OCI-LY7 (cell line): ENCODE results near the gene SLC12A8. TPM values are rescaled to one million over a fixed set of nuclear protein-coding genes. Genes with fewer than 3 reads are reported as not detected.

Experiments used
- BruUV-seq: library from RNA; stranded (reverse); fragments of 400-500 nt; replicated peaks from 2 replicates; lab custom pipeline; 2021; lab: Mats Ljungman, UMichigan
- CTCF ChIA-PET: fragments of 300-600 bp; sonication (Branson Sonifier 250); formaldehyde crosslinking; loops from one replicate; lab custom pipeline; 2022; ENCODE audit warnings: antibody characterized with exemption; ENCODE audit not compliant: unreplicated experiment; lab: Charles Lee
- POLR2A ChIA-PET: fragments of 300-600 bp; sonication (Branson Sonifier 250); formaldehyde crosslinking; loops from one replicate; lab custom pipeline; 2022; ENCODE audit warnings: antibody characterized with exemption; lab: Charles Lee
- DNase-seq: peaks from one replicate; pipeline ENCODE4 v3.0.0-alpha.2; 2015; ENCODE audit warnings: low spot score
- H2AFZ ChIP-seq: fragments of 200-600 bp; sonication (generic), shearing (Covaris generic); 2 replicates; pipeline ENCODE4 v1.6.1; 2014; ENCODE audit warnings: mild to moderate bottlenecking, antibody characterized with exemption, low read length, moderate library complexity
- H3K27ac ChIP-seq: fragments of 200-600 bp; sonication (generic); 2 replicates; pipeline ENCODE4 v1.5.1; 2014; ENCODE audit warnings: mixed run types, low read depth, mild to moderate bottlenecking, moderate library complexity, low read length, inconsistent platforms; ENCODE audit not compliant: poor library complexity, severe bottlenecking
- H3K36me3 ChIP-seq: fragments of 200-600 bp; sonication (generic); 2 replicates; pipeline ENCODE4 v1.6.1; 2014; ENCODE audit warnings: mild to moderate bottlenecking, antibody characterized with exemption, low read length, moderate library complexity, mixed read lengths; ENCODE audit not compliant: insufficient read depth
- H3K4me1 ChIP-seq: fragments of 200-600 bp; sonication (generic); 2 replicates; pipeline ENCODE4 v1.5.1; 2014; ENCODE audit warnings: mild to moderate bottlenecking, low read length; ENCODE audit not compliant: insufficient read depth, poor library complexity, severe bottlenecking
- H3K4me2 ChIP-seq: fragments of 200-600 bp; sonication (generic); 2 replicates; pipeline ENCODE4 v1.6.1; 2014; ENCODE audit warnings: mild to moderate bottlenecking, low read length
- H3K4me3 ChIP-seq: fragments of 200-600 bp; sonication (generic); 2 replicates; pipeline ENCODE4 v1.5.1; 2014; ENCODE audit warnings: mild to moderate bottlenecking, low read depth, low read length; ENCODE audit not compliant: poor library complexity, severe bottlenecking
- H3K79me2 ChIP-seq: fragments of 200-600 bp; sonication (generic); 2 replicates; pipeline ENCODE4 v1.6.1; 2016; ENCODE audit warnings: low read depth, mild to moderate bottlenecking, low read length, moderate library complexity, mixed read lengths; ENCODE audit not compliant: insufficient read depth
- H3K9me2 ChIP-seq: fragments of 200-600 bp; sonication (generic); 2 replicates; pipeline ENCODE4 v1.6.1; 2016; ENCODE audit warnings: mild to moderate bottlenecking, low read length, mixed read lengths; ENCODE audit not compliant: insufficient read depth
- H3K9me3 ChIP-seq: fragments of 200-600 bp; sonication (generic); 2 replicates; pipeline ENCODE4 v1.6.1; 2014; ENCODE audit warnings: mild to moderate bottlenecking, mixed run types, low read length, mixed read lengths
- H4K20me1 ChIP-seq: fragments of 200-600 bp; sonication (generic); 2 replicates; pipeline ENCODE4 v1.6.1; 2014; ENCODE audit warnings: mild to moderate bottlenecking, antibody characterized with exemption, low read length, moderate library complexity, mixed read lengths; ENCODE audit not compliant: insufficient read depth
- CTCF ChIP-seq: fragments of 200-600 bp; sonication (generic); conservative IDR thresholded peaks from 2 replicates; pipeline ENCODE4 v1.5.1; 2014; ENCODE audit warnings: mild to moderate bottlenecking, antibody characterized with exemption, low read length, moderate library complexity, mixed read lengths
- EZH2phosphoT487 ChIP-seq: fragments of 200-600 bp; sonication (generic); IDR thresholded peaks from 2 replicates; pipeline ENCODE4 v1.6.1; 2018; ENCODE audit warnings: low read depth, borderline replicate concordance, mild to moderate bottlenecking, mixed run types, antibody characterized with exemption, low read length, moderate library complexity, mixed read lengths
- intact Hi-C: fragments of 100-400 bp; cut with micrococcal nuclease; formaldehyde crosslinking; loops from one replicate; pipeline ENCODE4 v1.10.0; 2022; ENCODE audit not compliant: unreplicated experiment
- total RNA-seq, 2 experiments: library from RNA; depleted of rRNA in 1 of 2; stranded (reverse); fragments of >200 nt in 1 of 2; shearing (Covaris generic) in 1 of 2; gene quantifications; 2 replicates each; pipeline ENCODE4 v1.2.3, GENCODE V29; 2014 to 2022

Gene SLC12A8
- total RNA-seq, 2 experiments from 2014 or later = 0.84 to 1.0 TPM

GRCh38 chr3:125139386-125139785 is 73.2 kb downstream of the SLC12A8 start:
- H2AFZ ChIP-seq = no peak overlapping the region
- ChIA-PET POLR2A (interaction anchor here (0.6 to 0.7 kb wide), 2 partner anchors 251 to 437 kb away, joined by 3 to 4 read pairs; no protein-coding TSS in a partner anchor), CTCF (interaction anchor here (1.2 kb wide), 1 partner anchor 10 kb away, joined by 3 read pairs; no protein-coding TSS in a partner anchor)
- H3K36me3 ChIP-seq = no peaks in the 10 kb centered on the region
- DNase-seq = no peak
- intact Hi-C loops = no loop called here
- H4K20me1 ChIP-seq = no peaks in the 10 kb centered on the region
- BruUV-seq = no TSS peak
- no peaks in the 10 kb centered on the region for H3K79me2 ChIP-seq
- no peak for TF ChIP-seq CTCF
- TF ChIP-seq EZH2phosphoT487 = no peak
- H3K4me2 ChIP-seq = no peak overlapping the region
- H3K9me2 ChIP-seq = no peaks in the 10 kb centered on the region
- H3K4me3 ChIP-seq = no peak overlapping the region
- no peaks in the 10 kb centered on the region for H3K4me1 ChIP-seq
- no peak overlapping the region for H3K27ac ChIP-seq
- no peaks in the 10 kb centered on the region for H3K9me3 ChIP-seq

GRCh38 chr3:125137358-125138033 is 75.1 kb downstream of the SLC12A8 start:
- intact Hi-C loops = no loop called here
- Histone ChIP-seq H3K79me2 (no peaks in the 10 kb centered on the region), H3K27ac (no peak overlapping the region), H3K9me2 (no peaks in the 10 kb centered on the region), H3K4me1 (peaks cover 7% of the 10 kb centered on the region), H3K4me3 (no peak overlapping the region), H2AFZ (no peak overlapping the region), H3K36me3 (no peaks in the 10 kb centered on the region), H3K4me2 (no peak overlapping the region), H4K20me1 (no peaks in the 10 kb centered on the region), H3K9me3 (no peaks in the 10 kb centered on the region)
- ChIA-PET POLR2A (no interaction called here), CTCF (no interaction called here)
- DNase-seq = no peak
- TF ChIP-seq EZH2phosphoT487 = no peak
- no peak for TF ChIP-seq CTCF
- no TSS peak for BruUV-seq

GRCh38 chr3:125136966-125137357 is 75.6 kb downstream of the SLC12A8 start:
- TF ChIP-seq EZH2phosphoT487 = no peak
- no peak for TF ChIP-seq CTCF
- POLR2A ChIA-PET = no interaction called here
- DNase-seq = no peak
- Histone ChIP-seq H3K79me2 (no peaks in the 10 kb centered on the region), H3K4me1 (peaks cover 10% of the 10 kb centered on the region), H3K27ac (no peak overlapping the region), H3K9me3 (no peaks in the 10 kb centered on the region), H2AFZ (no peak overlapping the region), H3K36me3 (no peaks in the 10 kb centered on the region), H3K4me2 (no peak overlapping the region), H4K20me1 (no peaks in the 10 kb centered on the region), H3K4me3 (no peak overlapping the region), H3K9me2 (no peaks in the 10 kb centered on the region)
- no TSS peak for BruUV-seq
- intact Hi-C loops = no loop called here
- CTCF ChIA-PET = no interaction called here
